Activated CD4-positive, alpha-beta memory T cell treated with anti-CD3 and anti-CD28 coated beads for 36 hours (primary cell): ENCODE measurements around the gene HOXB1. TPM values are rescaled to one million over a fixed set of nuclear protein-coding genes. Genes with fewer than 3 reads are reported as not detected.

Source experiments
- CTCF ChIA-PET: fragments of 350-600 bp; sonication (Branson Sonifier 250); formaldehyde crosslinking; loops from one replicate; lab custom pipeline; 2021; ENCODE audit warnings: antibody characterized with exemption, inconsistent platforms; lab: Charles Lee
- POLR2A ChIA-PET: fragments of 350-600 bp; sonication (Branson Sonifier 250); formaldehyde crosslinking; loops from one replicate; lab custom pipeline; 2021; ENCODE audit warnings: antibody characterized with exemption; lab: Charles Lee
- DNase-seq: peaks from one replicate; pipeline ENCODE4 v3.0.0-alpha.2; 2020
- H3K27ac Mint-ChIP-seq: one replicate; pipeline ENCODE4 v1.8.0; 2021; ENCODE audit warnings: mixed read lengths
- H3K27me3 Mint-ChIP-seq: one replicate; pipeline ENCODE4 v1.8.0; 2021; ENCODE audit warnings: mixed read lengths
- H3K36me3 Mint-ChIP-seq: one replicate; pipeline ENCODE4 v1.8.0; 2021; ENCODE audit warnings: mixed read lengths
- H3K4me1 Mint-ChIP-seq: one replicate; pipeline ENCODE4 v1.8.0; 2021; ENCODE audit warnings: low read depth, mixed read lengths
- H3K4me3 Mint-ChIP-seq: one replicate; pipeline ENCODE4 v1.8.0; 2021; ENCODE audit warnings: mild to moderate bottlenecking, mixed read lengths
- H3K9me3 Mint-ChIP-seq: one replicate; pipeline ENCODE4 v1.8.0; 2021; ENCODE audit warnings: mixed read lengths
- intact Hi-C: fragments of 100-400 bp; cut with micrococcal nuclease; formaldehyde crosslinking; loops from one replicate; pipeline ENCODE4 v1.15.1; 2023
- total RNA-seq, 2 experiments: library from RNA; stranded (reverse); gene quantifications; one replicate each; pipeline ENCODE4 v1.2.3, GENCODE V29; 2021

HOXB1 gene
- total RNA-seq, 2 experiments from 2014 or later, result not detected

DNA sequence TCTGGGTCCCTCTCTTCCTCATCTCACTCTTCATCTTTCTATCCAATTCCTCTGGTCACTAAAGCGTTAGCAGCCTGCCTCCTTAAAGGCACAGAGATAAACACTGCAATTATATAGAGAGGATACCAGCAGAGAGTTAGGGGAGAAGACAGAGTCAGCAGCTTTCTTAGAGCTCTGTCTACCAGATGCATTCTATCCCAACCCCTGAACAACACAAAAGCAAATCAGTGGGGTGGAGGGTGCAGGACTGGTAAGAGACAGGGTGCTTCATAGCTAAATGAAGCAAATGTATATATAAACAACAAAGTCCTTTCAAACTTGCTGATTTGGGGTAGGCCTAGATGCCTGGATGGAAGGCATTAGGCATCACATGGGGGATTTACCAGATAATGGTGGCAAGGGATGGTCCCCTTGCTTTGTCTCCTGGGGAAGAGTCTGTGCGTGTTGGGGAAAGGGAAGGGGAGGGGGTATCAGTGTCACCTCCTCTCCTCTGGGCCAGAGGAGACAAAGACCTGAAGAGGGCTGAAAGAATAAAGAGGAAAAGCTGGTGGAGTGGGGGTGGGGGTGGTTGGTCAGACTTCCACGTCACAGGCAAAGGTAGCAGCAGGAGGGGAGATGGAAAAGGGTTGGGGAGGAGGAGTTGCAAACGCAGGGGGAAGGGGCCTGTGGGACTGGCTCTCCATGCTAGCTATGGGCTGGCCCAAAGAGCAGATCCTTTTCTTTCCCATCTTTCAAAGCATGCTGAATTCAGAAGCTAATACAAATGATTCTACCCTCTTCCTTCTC is 35.3 kb upstream of the HOXB1 start:
- Mint-ChIP-seq H3K27ac (no peak overlapping the region), H3K27me3 (peaks cover 10% of the 10 kb centered on the region), H3K4me3 (no peak overlapping the region), H3K9me3 (no peaks in the 10 kb centered on the region), H3K4me1 (peaks cover 3% of the 10 kb centered on the region), H3K36me3 (no peaks in the 10 kb centered on the region)
- intact Hi-C loops, result no loop called here
- POLR2A ChIA-PET, result no interaction called here
- DNase-seq, result no peak
- CTCF ChIA-PET, result interaction anchor here (1.4 kb wide), 1 partner anchor 27 kb away, joined by 3 read pairs; no protein-coding TSS in a partner anchor

DNA sequence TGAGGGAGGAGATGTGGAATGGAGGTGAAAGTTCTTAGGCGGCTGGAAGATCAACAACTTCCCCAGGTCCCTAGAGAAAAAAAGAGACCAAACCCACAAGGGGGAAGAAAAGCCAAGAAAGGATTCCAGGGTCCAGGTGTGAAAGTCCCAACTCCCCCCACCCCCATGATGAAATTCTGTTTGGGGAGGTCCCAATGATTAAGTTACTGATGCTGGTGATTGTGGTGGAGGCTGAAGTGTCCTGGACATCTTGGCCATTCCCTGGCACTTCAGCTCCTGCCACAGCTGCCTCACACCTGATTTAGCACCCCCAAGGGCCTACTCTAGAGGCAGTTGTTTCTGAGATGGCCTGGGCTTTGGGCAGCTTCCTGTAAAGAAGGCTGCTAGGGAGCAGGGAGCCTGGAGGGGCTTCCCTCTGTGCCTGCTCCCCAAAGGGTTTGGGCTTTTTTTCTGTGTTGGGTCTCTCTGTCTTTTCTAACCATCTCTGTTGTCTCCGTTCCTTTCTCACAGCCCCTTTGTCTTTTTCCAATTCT is 34.3 kb upstream of the HOXB1 start:
- Mint-ChIP-seq H3K4me1 (peaks cover 3% of the 10 kb centered on the region), H3K36me3 (no peaks in the 10 kb centered on the region), H3K4me3 (no peak overlapping the region), H3K27ac (no peak overlapping the region), H3K9me3 (no peaks in the 10 kb centered on the region), H3K27me3 (peaks cover 10% of the 10 kb centered on the region)
- CTCF ChIA-PET, result no interaction called here
- intact Hi-C loops, result no loop called here
- POLR2A ChIA-PET, result no interaction called here
- no peak for DNase-seq

DNA sequence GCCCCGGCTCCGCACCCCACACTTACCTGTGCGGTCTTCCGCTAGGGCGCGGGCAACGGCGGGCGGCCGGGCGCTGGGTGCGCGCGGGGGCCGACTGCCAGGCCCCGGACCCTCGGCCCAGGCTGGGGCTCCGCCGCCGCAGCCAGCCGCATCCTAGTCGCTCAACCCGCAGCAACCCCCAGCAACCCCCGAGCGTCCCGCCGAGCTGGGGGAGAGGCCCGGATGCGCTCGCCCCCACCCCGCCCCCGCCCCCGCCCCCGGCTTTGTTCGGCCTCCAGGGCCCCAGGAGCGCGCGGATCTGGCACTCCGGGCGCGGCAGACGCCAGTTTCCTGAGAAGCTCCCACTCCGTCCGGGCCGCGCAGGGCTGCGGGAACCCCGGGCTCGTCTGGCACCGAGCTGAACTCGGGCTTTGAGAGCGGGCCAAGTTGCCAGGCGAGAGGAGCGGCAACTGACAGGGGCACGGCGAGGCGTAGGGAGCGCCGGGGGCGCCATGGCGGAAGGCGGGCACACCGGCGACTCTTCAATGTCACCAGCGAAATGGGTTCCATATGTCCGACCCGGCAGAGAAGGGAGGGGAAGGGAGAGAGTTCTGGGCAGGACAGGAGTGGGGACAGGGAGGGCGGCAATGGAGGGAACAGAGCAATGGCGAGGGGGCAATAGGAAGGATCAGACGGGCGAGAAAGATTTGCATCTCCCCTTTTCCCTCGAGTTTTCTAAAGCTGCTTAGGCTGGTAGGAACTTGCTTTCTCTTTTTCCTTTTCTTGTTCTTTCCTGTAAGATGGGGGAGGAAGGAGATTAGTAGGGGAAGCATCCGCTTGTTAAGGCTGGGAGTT is 33.6 kb upstream of the HOXB1 start:
- intact Hi-C loops, result no loop called here
- peaks cover 10% of the 10 kb centered on the region for H3K27me3 Mint-ChIP-seq
- no peaks in the 10 kb centered on the region for H3K36me3 Mint-ChIP-seq
- CTCF ChIA-PET, result no interaction called here
- DNase-seq, result no peak
- no peak overlapping the region for H3K27ac Mint-ChIP-seq
- POLR2A ChIA-PET, result no interaction called here
- H3K4me1 Mint-ChIP-seq, result peaks cover 3% of the 10 kb centered on the region
- no peaks in the 10 kb centered on the region for H3K9me3 Mint-ChIP-seq
- no peak overlapping the region for H3K4me3 Mint-ChIP-seq

DNA sequence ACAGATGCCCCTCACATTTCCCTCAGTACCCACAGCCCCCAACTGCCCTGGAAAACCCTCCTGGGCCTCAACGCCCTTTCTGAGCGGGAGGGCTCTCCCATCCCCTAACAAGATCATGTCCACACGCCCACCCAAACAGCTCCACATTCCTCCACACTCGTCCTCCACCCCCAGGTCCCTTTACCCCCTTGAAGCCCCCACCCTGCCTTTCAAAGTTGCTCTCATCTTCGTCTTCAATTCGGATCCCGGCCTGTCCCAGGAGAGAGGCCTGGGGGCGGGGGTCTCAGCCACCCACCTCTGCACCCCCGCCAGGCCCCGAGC is 33.0 kb upstream of the HOXB1 start:
- Mint-ChIP-seq H3K4me1 (peaks cover 3% of the 10 kb centered on the region), H3K27ac (no peak overlapping the region), H3K36me3 (no peaks in the 10 kb centered on the region), H3K27me3 (peaks cover 8% of the 10 kb centered on the region), H3K9me3 (no peaks in the 10 kb centered on the region), H3K4me3 (no peak overlapping the region)
- DNase-seq, result no peak
- ChIA-PET CTCF (interaction anchor here (1.2 kb wide), 1 partner anchor 30 kb away, joined by 5 read pairs; the partner anchor contains the start of gene HOXB5), POLR2A (no interaction called here)
- intact Hi-C loops, result loop anchor here (2.0 kb wide), 1 partner anchor 65 kb away; no protein-coding TSS in a partner anchor

DNA sequence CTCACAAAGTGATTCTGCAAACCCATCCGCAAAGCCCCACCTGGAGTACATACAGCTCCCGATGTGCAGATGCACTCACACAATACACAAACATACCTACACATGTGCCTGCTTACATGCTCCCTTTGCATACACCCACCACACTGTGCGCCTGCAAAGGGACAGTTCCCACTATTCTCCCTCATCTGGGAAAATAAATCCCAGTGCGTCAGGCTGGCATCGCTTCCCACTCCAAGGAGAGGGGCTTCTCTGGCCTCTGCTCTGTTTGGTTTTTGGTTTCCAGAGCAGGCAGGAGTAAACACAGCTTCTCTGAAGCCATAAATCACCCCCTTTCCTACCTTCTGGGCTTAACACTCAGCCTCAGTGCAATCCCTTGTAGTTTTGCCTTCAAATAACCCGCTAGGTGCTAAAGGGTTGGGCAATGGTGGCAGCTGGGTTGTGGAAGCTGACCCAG is 32.6 kb upstream of the HOXB1 start:
- Mint-ChIP-seq H3K36me3 (no peaks in the 10 kb centered on the region), H3K4me1 (peaks cover 2% of the 10 kb centered on the region), H3K27me3 (peaks cover 5% of the 10 kb centered on the region), H3K27ac (no peak overlapping the region), H3K4me3 (no peak overlapping the region), H3K9me3 (no peaks in the 10 kb centered on the region)
- POLR2A ChIA-PET, result no interaction called here
- no peak for DNase-seq
- CTCF ChIA-PET, result interaction anchor here (1.2 kb wide), 1 partner anchor 30 kb away, joined by 5 read pairs; the partner anchor contains the start of gene HOXB5
- intact Hi-C loops, result loop anchor here (2.0 kb wide), 1 partner anchor 65 kb away; no protein-coding TSS in a partner anchor

DNA sequence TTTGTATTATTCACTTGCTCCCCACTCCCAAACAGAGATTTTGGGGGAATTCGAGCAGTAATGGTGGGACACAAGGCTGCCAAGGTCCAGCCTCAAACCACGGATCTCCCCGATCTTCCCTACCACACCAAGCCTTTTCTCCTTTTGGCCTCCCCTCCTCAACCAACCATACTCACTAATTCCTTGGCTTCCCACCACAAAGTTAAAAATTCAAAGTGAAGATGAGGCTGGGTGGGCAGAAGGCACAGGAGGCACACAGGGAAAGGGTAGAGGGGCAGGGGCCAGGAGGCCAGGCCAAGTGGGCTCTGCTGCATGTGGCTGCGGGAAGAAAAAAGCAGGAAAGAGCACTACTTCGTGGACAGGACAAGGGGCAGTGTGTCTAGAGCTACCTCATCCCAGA is 32.1 kb upstream of the HOXB1 start:
- no peak for DNase-seq
- Mint-ChIP-seq H3K27ac (no peak overlapping the region), H3K4me1 (no peaks in the 10 kb centered on the region), H3K9me3 (no peaks in the 10 kb centered on the region), H3K27me3 (peaks cover 3% of the 10 kb centered on the region), H3K4me3 (no peak overlapping the region), H3K36me3 (no peaks in the 10 kb centered on the region)
- intact Hi-C loops, result loop anchor here (2.0 kb wide), 1 partner anchor 64 kb away; no protein-coding TSS in a partner anchor
- ChIA-PET POLR2A (no interaction called here), CTCF (interaction anchor here (1.2 kb wide), 1 partner anchor 31 kb away, joined by 5 read pairs; the partner anchor contains the start of gene HOXB5)

DNA sequence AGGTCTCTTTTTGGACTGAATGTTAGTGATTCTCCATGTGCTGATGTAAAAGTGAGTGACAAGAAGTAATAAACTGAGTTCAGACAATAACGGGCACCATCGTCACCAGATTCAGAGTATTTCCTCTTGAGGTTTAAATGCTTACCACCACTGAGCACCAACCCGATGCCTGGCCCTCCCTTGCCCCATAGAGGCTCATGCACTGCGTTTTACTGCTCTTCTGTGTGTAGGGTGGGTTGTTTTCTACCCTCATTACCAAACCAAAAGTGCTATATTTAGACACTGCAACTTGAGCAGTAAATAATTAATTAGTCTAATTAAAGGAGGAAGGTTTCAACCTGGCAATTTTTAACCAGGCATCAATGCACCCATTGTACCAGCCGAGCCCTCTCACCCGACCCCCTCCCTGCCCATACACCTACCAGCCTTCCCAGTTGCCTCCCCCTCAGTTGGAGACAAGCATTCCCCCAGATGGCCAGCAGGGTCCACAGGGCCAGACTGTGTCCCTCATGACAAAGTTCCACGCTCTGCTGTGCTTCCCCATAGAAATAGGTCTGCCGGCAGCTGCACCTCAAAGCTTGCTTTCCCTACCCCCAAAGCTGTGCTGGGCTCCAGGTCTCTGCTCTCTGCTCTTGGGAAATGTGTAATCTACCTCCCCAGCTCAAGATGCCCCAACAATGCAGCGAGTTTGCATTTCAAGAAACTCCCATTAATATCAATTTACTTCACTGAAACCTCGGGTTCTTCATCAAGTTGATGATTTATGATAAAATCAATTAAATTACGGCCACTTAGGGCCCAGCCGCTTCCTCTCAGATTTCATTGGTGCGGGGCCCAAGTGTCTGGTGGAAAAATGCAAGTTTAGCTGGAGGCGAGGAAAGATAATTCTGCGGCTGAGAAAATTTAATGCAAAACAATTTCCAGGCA is 31.3 kb upstream of the HOXB1 start:
- H3K27ac Mint-ChIP-seq, result no peak overlapping the region

DNA sequence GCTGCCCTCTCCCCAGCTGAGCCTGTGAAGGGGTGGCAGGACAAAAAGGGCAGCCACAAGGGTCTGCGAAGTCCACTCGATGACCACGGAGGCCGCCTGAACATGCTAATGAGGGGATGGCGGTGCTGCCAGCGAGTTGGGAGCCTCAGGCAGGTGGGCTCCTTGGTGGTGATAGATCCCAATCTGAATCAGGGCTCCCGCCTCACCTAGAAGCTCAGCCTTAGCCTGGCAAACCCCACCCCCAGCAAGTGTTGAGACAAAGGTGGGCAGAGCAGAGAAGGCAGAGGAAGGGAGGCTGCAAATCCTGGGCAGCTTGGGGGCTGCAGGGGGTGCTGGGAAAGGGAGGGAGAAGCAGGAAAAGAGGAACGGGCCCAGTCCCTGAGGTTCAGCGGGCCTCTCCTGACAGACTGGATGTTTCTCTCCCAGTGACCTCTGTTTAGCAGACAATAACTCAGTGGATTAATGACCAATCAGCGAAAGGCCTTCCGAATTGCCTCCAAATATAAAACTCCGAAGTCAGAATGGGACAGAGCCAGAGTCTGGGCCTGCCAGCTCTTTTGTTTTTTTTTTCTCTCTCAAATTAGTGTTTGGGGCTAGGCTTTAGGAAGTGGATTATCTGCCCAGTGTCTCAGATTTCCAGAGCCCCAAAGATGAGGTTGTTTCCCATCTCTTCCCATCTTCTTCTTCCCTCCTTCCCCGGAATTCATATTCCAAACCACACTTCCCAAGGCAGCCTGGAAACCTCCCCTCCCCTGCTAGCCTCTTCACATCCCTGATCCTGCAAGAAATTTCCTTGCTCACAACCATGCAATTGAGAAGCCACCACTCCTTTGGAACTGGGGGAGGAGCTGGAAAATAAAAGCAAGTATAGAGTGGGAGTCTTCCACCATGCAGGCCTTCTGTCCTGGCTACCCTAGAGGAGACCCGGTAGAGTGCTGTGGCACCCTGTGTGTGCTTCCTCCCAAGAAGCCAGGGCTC is 29.3 kb upstream of the HOXB1 start:
- no peaks in the 10 kb centered on the region for H3K36me3 Mint-ChIP-seq
- H3K4me1 Mint-ChIP-seq, result peaks cover 3% of the 10 kb centered on the region
- H3K9me3 Mint-ChIP-seq, result no peaks in the 10 kb centered on the region
- H3K27ac Mint-ChIP-seq, result no peak overlapping the region
- H3K27me3 Mint-ChIP-seq, result peaks cover 9% of the 10 kb centered on the region
- POLR2A ChIA-PET, result interaction anchor here (1.4 kb wide), 1 partner anchor 9 kb away, joined by 3 read pairs; no protein-coding TSS in a partner anchor
- no peak overlapping the region for H3K4me3 Mint-ChIP-seq
- CTCF ChIA-PET, result no interaction called here
- intact Hi-C loops, result no loop called here
- DNase-seq, result no peak

More for the DNA sequence above, 31.3 kb upstream of the HOXB1 start:
- ChIA-PET POLR2A (interaction anchor here (1.4 kb wide), 1 partner anchor 11 kb away, joined by 3 read pairs; no protein-coding TSS in a partner anchor), CTCF (interaction anchor here (1.0 kb wide), 1 partner anchor 22 kb away, joined by 3 read pairs; no protein-coding TSS in a partner anchor)
- intact Hi-C loops, result loop anchor here (2.0 kb wide), 1 partner anchor 63 kb away; no protein-coding TSS in a partner anchor
- no peak for DNase-seq
- Mint-ChIP-seq H3K4me3 (no peak overlapping the region), H3K4me1 (no peaks in the 10 kb centered on the region), H3K27me3 (peaks cover 3% of the 10 kb centered on the region), H3K36me3 (no peaks in the 10 kb centered on the region), H3K9me3 (no peaks in the 10 kb centered on the region)

DNA sequence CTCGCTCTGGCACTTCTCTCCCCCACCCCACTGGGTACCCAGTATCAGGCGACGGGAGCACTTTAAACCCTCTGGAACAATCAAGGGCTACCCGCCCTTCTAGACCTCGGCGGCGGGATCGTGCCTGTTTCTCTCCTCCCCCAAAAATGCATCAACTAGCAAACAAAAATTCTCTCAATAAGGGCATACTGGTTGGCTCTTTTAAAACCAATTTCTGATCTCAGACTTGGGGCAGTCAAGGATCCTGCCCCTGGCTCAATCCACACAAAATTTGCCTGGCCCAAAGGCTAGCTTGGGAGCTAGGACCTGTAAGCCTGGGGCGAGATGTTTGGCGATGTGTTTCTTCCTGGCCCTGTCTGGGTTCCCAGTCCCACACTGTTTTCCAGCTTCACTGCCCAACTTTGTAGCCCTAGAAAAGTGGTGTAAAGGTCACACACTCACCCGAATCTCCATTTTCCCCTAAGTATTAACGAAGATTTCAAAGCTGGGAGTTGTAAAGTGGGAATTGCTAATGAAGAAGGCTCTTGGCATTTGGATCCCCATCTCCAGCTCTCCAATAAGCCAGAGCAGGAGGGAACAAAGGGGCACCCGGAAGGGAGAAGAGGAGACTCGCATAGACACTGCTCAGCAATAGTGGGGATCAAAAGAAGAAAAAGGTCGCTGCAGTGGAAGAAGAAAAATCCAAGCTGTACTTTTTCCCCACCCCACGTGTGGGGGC is 28.5 kb upstream of the HOXB1 start:
- ChIA-PET POLR2A (interaction anchor here (0.6 kb wide), 1 partner anchor 23 kb away, joined by 4 read pairs; no protein-coding TSS in a partner anchor), CTCF (no interaction called here)
- Mint-ChIP-seq H3K4me3 (no peak overlapping the region), H3K27me3 (peaks cover 9% of the 10 kb centered on the region), H3K36me3 (no peaks in the 10 kb centered on the region), H3K4me1 (peaks cover 6% of the 10 kb centered on the region), H3K27ac (no peak overlapping the region), H3K9me3 (no peaks in the 10 kb centered on the region)
- intact Hi-C loops, result no loop called here
- DNase-seq, result no peak

DNA sequence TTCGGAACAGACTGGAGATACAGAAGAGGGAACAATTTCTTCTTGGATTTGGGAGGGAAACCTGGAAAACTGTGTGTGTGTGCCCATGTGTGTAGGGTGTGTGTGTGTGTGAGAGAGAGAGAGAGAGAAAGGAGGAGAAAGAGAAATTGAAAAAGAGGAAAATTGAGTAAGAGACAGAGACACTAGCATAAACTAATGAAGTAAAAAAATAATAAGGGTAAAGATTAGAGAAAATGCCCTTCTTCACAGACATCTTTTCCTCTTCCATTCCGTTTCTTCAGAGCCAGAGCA is 28.0 kb upstream of the HOXB1 start:
- no peak for DNase-seq
- ChIA-PET POLR2A (interaction anchor here (0.6 kb wide), 1 partner anchor 22 kb away, joined by 4 read pairs; no protein-coding TSS in a partner anchor), CTCF (no interaction called here)
- Mint-ChIP-seq H3K9me3 (no peaks in the 10 kb centered on the region), H3K4me3 (no peak overlapping the region), H3K4me1 (peaks cover 6% of the 10 kb centered on the region), H3K27ac (no peak overlapping the region), H3K27me3 (peaks cover 8% of the 10 kb centered on the region), H3K36me3 (no peaks in the 10 kb centered on the region)
- intact Hi-C loops, result no loop called here
